ENCODE data around the gene KCTD10.

KCTD10 gene

DNA sequence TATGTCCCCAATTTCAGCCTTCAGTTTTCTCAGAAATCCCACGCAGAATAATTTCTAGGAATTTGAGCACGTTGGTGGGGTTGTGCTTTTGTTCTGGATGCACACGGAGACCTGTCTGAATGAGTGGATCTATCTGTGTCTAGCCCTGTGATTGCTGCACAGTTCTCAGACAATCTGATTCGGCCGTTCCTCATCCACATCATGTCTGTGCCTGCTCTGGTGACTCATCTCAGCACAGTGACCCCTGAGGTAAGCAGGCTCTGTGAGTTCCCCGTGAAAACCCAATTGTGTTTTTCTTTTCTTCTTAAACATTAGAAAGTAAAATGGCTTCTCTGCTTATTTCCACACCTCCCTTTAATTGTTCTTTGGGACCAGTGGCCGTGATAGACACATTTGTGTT, 20.6 kb upstream of the KCTD10 start:
- in situ Hi-C loops (cut with HindIII; ENCODE audit: low sequenced_read_pairs): no loop called here
- TF ChIP-seq, protein P1, sequence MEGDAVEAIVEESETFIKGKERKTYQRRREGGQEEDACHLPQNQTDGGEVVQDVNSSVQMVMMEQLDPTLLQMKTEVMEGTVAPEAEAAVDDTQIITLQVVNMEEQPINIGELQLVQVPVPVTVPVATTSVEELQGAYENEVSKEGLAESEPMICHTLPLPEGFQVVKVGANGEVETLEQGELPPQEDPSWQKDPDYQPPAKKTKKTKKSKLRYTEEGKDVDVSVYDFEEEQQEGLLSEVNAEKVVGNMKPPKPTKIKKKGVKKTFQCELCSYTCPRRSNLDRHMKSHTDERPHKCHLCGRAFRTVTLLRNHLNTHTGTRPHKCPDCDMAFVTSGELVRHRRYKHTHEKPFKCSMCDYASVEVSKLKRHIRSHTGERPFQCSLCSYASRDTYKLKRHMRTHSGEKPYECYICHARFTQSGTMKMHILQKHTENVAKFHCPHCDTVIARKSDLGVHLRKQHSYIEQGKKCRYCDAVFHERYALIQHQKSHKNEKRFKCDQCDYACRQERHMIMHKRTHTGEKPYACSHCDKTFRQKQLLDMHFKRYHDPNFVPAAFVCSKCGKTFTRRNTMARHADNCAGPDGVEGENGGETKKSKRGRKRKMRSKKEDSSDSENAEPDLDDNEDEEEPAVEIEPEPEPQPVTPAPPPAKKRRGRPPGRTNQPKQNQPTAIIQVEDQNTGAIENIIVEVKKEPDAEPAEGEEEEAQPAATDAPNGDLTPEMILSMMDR (IDR thresholded peaks at IDR 0.05; ENCODE audit: low read depth, low read length): no peak
- DNase-seq (ENCODE audit: low read depth, low spot score): peak; percentile 73
- no peak overlapping the region for H3K4me3 ChIP-seq (ENCODE audit: low read depth, low read length)

DNA sequence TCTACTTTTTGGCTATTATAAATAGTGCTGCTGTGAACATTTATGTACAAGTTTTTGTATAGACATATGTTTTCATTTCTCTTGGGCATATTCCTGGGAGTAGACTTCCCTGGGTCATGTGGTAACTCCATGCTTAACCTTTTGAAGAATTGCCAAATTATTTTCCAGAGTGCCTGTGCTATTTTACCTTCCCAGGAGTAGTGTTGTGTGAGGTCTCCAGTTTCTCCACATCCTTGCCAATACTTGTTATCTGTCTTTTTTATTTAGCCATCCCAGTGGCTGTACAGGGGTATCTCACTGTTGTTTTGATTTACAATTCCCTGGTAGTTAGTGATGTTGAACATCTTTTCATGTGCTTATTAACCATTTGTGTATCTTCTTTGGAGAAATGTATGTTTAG, 19.2 kb upstream of the KCTD10 start:
- no peak overlapping the region for H3K4me3 ChIP-seq (ENCODE audit: low read depth, low read length)
- in situ Hi-C loops (cut with HindIII; ENCODE audit: low sequenced_read_pairs): no loop called here
- DNase-seq (ENCODE audit: low read depth, low spot score): no peak
- TF ChIP-seq, protein P1 (IDR thresholded peaks at IDR 0.05; ENCODE audit: low read depth, low read length): no peak

DNA sequence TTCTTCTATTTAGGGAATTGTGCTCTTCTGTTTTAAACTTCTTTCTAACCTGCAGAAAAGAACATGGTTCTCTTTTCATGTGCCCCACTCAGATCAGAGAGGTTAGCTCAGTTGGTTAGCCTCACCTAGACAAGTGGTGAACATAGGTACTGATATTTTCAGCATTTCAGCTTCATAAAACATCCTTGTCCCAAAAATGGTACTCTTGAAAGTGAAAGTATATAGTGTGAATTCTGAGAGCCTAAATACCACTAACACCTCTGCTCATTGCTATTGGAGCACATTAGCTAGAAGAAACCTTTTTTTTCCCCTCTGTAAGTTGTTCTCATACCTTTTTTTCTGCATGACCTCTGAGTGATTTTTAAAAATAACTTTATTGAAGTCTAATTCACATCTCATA, 17.9 kb upstream of the KCTD10 start:
- no peak overlapping the region for H3K4me3 ChIP-seq (ENCODE audit: low read depth, low read length)
- in situ Hi-C loops (cut with HindIII; ENCODE audit: low sequenced_read_pairs): no loop called here
- no peak for DNase-seq (ENCODE audit: low read depth, low spot score)
- TF ChIP-seq, protein P1 (IDR thresholded peaks at IDR 0.05; ENCODE audit: low read depth, low read length): no peak

DNA sequence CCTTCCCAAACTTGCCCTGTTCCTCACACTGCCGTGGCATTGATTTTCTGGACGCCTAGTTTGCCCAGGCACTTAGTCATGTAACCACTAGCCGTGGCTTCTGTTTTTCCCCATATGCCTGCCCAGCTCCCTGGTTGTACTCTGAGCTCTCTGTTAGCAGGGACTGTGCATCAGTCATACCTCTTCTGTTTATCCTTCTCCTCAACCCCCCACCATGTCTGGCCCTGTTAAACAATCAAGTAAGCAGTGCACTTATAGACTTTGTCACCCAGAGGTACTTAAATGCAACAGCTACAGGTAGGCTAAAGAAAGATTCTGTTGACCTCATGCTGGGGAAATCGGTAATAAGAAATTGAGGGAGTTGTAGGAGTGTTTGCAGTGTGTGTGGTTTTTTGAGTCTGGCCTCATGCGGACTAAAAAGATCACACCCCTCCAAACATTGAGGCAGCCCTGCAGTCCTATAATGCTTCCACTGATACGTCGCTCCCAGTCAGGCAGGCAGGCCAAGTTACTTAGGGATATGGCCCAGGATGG, 17.3 kb upstream of the KCTD10 start:
- H3K4me3 ChIP-seq (ENCODE audit: low read depth, low read length): no peak overlapping the region
- TF ChIP-seq, protein P1 (IDR thresholded peaks at IDR 0.05; ENCODE audit: low read depth, low read length): no peak
- in situ Hi-C loops (cut with HindIII; ENCODE audit: low sequenced_read_pairs): no loop called here
- no peak for DNase-seq (ENCODE audit: low read depth, low spot score)

DNA sequence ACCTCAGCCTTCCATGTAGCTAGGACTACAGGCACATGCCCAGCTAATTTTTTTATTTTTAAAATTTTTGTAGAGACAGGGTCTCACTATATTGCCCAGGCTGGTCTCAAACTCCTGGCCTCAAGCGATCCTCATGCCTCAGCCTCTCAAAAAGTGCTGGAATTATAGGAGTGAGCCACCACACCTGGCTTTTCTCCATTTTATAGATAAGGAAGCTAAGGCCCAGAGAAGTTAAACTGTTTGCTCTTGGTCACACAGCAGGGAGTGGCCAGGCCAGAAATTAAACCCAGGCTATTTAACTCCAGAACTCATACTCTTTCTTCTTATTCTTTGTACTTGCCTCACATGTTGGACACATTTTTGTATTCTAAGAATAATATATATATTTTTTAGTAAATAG, 16.8 kb upstream of the KCTD10 start:
- no peak overlapping the region for H3K4me3 ChIP-seq (ENCODE audit: low read depth, low read length)
- TF ChIP-seq, protein P1 (IDR thresholded peaks at IDR 0.05; ENCODE audit: low read depth, low read length): no peak
- in situ Hi-C loops (cut with HindIII; ENCODE audit: low sequenced_read_pairs): no loop called here
- no peak for DNase-seq (ENCODE audit: low read depth, low spot score)

DNA sequence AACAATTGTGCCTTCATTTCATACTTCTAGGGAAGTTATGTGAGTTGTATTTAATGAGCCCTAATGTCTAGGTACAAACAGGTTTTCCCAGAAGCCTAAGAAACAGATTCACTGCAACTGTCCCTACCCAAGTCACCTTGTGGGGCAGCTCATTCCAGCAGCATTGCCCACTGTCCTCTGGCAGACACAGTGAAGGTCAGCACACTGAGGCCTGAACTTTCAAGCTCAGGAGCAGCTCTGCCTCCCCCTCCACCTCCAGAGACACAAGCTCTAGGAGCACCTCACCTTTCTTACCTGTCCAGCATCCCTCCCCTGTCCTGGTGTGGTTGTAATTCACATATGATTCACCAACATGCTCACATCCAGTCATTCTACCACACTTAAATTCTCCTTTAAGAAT, 16.0 kb upstream of the KCTD10 start:
- no peak overlapping the region for H3K4me3 ChIP-seq (ENCODE audit: low read depth, low read length)
- no peak for DNase-seq (ENCODE audit: low read depth, low spot score)
- TF ChIP-seq, protein P1 (IDR thresholded peaks at IDR 0.05; ENCODE audit: low read depth, low read length): no peak
- in situ Hi-C loops (cut with HindIII; ENCODE audit: low sequenced_read_pairs): no loop called here

DNA sequence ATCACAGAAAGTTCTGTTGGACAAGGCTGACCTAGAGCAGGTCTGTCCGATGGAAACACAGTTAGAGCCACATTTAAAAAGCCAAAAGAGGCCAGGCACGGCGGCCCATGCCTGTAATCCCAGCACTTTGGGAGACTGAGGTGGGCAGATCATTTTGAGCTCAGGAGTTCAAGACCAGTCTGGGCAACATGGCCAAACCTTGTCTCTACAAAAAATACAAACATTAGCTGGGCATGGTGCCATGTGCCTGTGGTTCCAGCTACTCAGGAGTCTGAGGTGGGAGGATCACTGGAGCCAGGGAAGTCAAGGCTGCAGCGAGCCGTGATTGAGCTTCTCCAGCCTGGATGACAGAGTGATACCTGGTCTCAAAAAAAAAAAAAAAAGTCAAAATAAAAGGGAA, 15.3 kb upstream of the KCTD10 start:
- no peak overlapping the region for H3K4me3 ChIP-seq (ENCODE audit: low read depth, low read length)
- in situ Hi-C loops (cut with HindIII; ENCODE audit: low sequenced_read_pairs): no loop called here
- TF ChIP-seq, protein P1 (IDR thresholded peaks at IDR 0.05; ENCODE audit: low read depth, low read length): no peak
- no peak for DNase-seq (ENCODE audit: low read depth, low spot score)
